Erythroblast (primary cell): ENCODE data around the gene CFD.
"Not testable (repeated sequence)": the region's sequence is repeated elsewhere in the genome, so short reads cannot be mapped to it uniquely, and the experiment has no call there.

Experiments
- DNase-seq, 2 experiments: peaks; one replicate each; lab custom pipeline; 2025; lab: John Stamatoyannopoulos, UW
- GATA1 ChIP-seq: IDR thresholded peaks from 2 replicates; pipeline ENCODE4 v1.6.1; 2011; ENCODE audit warnings: low read depth, mild to moderate bottlenecking, control low read depth, low read length, moderate library complexity
- POLR2A ChIP-seq: IDR thresholded peaks from 2 replicates; pipeline ENCODE4 v1.6.1; 2011; ENCODE audit warnings: mild to moderate bottlenecking, low read length

CFD gene

GRCh38 chr19:881385-882071 lies 22.1 kb downstream of the CFD start:
- TF ChIP-seq GATA1 = no peak
- no peak for TF ChIP-seq POLR2A
- no peak for DNase-seq

GRCh38 chr19:882871-883497 lies 23.5 kb downstream of the CFD start:
- no peak for TF ChIP-seq POLR2A
- no peak for TF ChIP-seq GATA1
- no peak for DNase-seq

- TF ChIP-seq POLR2A (no peak), GATA1 (no peak)
- DNase-seq = peak in 1 of 2 experiments; percentile 38
These were observed 24.3 kb downstream of the CFD start for GRCh38 chr19:883661-884211.

GRCh38 chr19:884420-885211 lies 25.2 kb downstream of the CFD start:
- no peak for DNase-seq
- no peak for TF ChIP-seq POLR2A
- no peak for TF ChIP-seq GATA1

GRCh38 chr19:885536-886224 lies 26.2 kb downstream of the CFD start:
- DNase-seq = no peak
- no peak for TF ChIP-seq POLR2A
- no peak for TF ChIP-seq GATA1

GRCh38 chr19:887072-887471 lies 27.6 kb downstream of the CFD start:
- no peak for TF ChIP-seq GATA1
- no peak for TF ChIP-seq POLR2A
- DNase-seq = no peak

GRCh38 chr19:887599-887998 lies 28.1 kb downstream of the CFD start:
- TF ChIP-seq GATA1 (no peak), POLR2A (no peak)
- DNase-seq = no peak

- DNase-seq = peak; percentile 63 to 64
- TF ChIP-seq POLR2A (no peak), GATA1 (no peak)
These were observed 29.3 kb downstream of the CFD start for GRCh38 chr19:888581-889385.

GRCh38 chr19:889662-890295 lies 30.3 kb downstream of the CFD start:
- TF ChIP-seq POLR2A (no peak), GATA1 (no peak)
- no peak for DNase-seq

GRCh38 chr19:890831-891230 lies 31.4 kb downstream of the CFD start:
- TF ChIP-seq POLR2A = no peak
- no peak for TF ChIP-seq GATA1
- DNase-seq = no peak

- DNase-seq = not testable (repeated sequence)
These were observed 32.1 kb downstream of the CFD start for GRCh38 chr19:891421-892200.

- TF ChIP-seq POLR2A (no peak), GATA1 (no peak)
- DNase-seq = peak; percentile 67 to 78
These were observed 32.9 kb downstream of the CFD start for GRCh38 chr19:892243-892893.
